Activated CD8-positive, alpha-beta memory T cell treated with anti-CD3 and anti-CD28 coated beads, Interleukin-2, amount 50 U/mL, for 4 hours (primary cell): ENCODE results near the gene MEGF11.
"Not testable (repeated sequence)": the region's sequence is repeated elsewhere in the genome, so short reads cannot be mapped to it uniquely, and the experiment has no call there.

ENCODE experiments used
- DNase-seq: peaks from one replicate; pipeline ENCODE4 v3.0.0-alpha.2; 2020

MEGF11 gene

DNA sequence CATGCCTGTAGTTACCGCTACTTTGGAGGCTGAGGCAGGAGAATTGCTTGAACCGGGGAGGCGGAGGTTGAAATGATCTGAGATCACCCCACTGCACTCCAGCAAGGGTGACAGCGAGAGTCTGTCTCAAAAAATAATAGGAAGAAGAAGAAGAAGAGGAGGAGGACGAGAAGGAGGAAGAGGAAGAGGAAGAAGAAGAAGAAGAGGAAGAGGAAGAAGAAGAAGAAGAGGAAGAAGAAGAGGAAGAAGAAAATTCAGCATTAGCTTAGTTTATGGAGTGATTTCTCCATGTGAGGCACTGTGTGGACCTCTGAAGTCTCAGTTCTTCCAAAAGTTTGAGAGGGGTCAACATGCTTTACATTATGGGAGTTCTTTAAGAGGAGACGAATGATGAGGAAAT lies 17.4 kb upstream of the MEGF11 start:
- DNase-seq = no peak

DNA sequence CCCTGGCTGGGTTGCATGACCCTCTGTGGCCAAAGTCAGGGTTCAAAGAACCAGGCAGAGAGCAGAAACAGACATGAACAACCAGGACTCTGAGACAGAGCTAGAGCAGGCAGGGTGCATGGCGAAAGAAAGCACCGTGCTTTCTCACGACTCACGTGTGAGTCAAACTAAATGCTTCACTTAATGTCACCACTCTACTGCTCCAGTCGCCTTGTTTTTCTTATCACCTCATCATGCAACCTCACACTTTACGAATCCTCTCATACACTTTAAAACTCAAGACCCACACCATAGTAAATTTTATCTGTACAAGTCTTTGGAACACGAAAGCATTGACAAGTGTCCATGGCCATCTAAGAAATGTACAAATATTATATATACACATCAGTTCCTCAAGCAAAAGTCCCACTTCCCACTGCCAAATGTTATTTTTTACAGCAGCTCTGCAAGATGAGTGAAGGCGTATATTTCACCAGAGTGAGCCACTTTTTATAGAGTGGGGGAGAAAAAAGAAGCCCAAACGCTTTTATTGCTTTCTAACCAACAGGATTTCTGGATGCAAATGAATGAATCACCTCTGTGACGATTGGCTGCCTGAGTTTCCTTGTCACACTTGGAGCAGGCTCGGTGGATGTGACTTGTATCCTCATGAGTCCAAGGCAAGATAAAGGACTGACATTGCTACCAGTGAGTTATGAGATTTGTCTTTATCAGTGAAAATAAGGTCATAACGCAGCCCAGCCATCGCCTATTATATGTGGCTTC lies 16.0 kb upstream of the MEGF11 start:
- DNase-seq = no peak

DNA sequence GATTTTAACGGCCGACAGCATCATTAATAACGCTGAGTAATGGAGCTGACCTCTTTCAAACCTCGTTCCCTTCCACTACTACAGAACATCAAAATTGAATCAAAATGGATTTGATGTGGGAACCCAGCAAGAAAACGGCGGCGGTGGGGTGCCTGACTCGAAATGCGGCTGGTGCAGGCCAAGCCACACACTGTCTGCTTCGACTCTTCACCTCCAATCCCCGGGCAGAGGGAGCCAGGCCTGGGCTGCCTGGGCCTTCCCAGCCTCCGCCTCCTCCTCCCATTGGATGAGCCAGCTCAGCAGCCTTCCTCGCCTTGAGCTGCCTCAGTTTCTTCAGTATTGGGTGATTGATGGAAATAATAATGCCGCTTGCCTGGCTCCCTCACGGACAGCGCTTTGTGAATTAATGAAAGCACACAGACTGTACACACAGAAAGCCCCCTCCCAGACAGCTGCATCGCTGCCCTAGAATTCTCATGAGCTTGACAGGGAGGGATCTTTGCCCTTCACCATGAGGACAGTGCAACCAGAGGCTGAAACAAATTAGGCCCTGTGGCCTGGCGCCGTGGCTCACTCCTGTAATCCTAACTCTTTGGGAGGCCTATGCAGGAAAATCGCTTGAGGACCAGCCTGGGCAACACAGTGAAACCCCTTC lies 11.4 kb upstream of the MEGF11 start:
- DNase-seq = no peak

DNA sequence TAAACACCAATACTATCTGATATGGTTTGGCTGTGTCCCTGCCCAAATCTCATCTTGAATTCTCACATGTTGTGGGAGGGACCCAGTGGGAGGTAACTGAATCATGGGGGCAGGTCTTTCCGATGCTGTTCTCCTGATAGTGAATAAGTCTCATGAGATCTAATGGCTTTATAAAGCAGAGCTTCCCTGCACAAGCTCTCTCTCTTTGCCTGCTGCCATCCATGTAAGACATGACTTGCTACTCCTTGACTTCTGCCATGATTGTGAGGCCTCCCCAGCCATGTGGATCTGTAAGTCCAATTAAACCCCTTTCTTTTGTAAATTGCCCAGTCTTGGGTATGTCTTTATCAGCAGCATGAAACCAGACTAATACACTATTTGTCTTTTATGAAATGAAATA lies 9.3 kb upstream of the MEGF11 start:
- DNase-seq = not testable (repeated sequence)

DNA sequence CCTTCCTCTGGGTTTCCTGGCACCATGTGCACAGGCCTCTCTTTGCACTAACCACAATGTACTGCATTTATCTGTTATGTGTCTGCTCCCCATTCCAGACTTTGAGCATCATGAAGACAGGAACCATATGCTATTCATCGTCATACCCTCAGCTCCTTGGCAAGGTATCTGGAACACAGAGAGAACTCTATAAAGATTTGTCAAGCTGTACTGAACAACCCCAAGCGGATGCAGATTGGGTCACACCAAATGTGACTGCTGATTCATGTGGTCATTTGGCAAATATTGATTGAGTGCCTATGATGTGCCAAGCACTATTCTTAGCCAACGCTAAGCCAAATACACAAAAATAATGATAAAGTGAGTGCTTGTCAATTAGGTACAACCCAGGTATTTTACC lies 7.5 kb upstream of the MEGF11 start:
- DNase-seq = no peak

DNA sequence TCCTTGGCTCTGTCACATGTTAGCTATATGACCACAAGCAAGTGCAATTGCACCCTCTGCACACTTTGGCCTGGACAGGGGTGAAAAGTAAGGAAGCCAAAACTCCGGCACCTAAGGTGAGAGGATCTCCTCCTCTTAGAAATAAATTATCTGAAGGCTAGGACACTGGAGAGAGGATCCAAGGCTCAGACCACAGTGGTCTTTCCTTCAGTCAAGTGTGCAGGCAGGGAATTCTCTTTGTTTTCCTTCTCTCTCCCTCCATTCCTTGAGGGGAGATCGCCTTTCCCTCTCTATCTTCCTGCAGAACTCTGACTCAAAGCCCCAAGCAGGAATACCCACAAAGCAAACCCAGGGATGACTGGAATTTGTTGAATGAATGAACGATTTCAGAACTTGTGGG lies 3.1 kb upstream of the MEGF11 start:
- no peak for DNase-seq

DNA sequence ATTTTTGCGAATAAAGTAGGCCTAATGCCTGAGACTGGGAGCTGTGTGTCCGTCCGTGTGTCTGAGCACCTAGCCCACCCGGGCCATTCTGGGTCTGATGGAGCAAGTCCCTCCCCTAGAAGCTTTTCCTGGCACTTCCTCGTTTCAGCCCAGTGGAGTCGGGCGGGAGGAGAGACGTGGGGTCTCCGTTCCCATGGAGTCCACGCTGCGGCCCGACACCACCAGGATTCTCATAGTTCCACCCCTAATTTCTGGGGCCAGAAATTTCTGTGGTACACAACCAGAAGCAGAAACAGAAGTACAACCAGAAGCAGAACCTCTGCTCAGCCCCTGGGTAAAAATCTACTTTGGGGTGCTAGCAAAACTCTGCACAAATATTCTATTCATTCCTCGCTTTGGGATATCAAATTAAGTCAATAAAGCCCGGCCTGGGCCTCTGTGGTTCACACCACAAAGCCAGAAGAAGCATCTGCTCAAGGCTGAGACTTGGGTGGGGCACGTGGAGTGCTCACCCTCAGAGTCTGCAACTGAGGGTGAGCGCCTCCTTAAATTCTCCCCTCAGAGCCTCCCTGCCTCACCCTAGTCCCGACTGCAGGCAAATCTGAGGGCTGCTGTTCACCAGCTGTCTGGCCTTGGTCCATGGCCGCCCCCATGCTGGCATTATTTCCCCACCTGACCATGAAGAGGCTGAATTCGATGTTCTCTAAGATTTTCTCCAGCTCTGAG lies 1.6 kb upstream of the MEGF11 start:
- DNase-seq = no peak

DNA sequence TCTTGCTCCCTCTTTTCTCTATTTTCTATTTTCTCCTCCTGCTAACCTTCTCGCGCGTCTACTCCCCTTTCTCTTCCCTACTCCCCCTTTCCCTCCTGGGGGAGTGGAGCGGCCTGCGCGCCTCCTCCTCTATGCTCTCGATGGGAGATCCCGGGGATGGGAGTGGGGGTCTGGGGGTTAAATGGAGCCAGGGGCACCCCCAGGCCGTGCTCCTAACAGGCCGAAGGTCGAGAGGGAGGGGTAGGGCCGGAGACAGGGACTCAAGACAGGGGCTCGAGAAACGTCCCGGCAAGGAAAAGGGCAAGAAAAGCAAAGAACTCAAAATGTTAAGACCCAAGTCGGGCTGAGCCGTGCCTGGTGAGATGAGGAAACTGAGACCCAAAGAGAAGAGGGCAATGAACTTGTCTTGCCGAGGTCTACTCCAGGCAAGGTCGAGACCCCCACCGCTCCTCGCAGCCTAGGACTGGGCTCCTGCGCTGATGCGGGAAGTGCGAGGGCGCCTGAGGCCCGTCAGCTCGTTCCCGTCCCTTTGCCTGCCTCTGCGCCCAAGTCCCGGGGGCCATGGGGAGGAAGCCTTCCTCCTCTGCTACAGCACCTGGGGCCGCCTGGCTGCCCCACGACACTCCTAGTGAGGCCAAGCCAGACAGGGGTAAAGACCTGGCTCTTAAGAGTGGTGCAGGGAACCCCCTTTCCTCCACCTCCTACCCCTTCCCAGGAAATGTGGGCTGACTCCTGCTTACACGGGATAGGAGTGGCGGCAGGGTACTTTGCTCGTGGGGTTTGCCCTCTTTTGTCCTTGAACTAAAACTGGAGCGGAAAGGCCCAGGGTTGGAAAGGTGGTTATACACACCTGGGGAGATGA lies 770 bp upstream of the MEGF11 start:
- no peak for DNase-seq

DNA sequence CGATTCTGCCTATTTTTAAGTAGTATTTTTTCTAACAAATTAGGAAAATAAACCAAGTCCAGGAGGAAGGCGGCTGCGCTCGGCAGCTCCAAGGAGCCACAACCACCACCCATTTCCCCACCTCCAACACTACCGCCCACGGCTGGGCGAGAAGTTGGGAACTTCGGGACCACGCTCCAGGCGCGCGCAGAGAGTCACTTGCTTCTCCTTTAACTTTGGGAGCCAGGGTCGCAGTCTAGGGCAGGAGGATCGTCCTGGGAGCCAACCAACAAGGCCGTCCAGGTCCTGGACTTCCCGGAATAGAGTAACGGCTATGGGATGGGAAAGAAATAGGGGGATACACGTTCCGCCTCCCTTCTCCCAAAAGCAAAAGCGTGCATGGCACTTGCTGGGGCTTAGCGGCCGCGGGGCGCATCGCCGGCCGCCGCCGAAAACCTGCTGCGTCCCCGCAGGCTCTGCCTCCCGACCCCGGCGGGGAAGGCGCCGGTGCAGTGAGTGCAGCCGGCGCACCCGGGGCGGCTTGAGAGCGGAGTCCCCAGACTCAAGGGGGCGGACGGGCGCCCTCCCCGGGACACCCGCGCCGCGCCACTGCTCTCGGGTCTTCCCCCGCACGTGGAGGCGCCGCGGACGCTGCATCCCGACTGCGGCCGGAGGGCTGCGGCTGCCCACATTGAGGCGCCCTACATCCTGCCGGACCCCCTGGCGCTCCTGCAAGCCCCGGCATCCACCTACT lies 699 bp downstream of the MEGF11 start:
- DNase-seq = peak; percentile 17

DNA sequence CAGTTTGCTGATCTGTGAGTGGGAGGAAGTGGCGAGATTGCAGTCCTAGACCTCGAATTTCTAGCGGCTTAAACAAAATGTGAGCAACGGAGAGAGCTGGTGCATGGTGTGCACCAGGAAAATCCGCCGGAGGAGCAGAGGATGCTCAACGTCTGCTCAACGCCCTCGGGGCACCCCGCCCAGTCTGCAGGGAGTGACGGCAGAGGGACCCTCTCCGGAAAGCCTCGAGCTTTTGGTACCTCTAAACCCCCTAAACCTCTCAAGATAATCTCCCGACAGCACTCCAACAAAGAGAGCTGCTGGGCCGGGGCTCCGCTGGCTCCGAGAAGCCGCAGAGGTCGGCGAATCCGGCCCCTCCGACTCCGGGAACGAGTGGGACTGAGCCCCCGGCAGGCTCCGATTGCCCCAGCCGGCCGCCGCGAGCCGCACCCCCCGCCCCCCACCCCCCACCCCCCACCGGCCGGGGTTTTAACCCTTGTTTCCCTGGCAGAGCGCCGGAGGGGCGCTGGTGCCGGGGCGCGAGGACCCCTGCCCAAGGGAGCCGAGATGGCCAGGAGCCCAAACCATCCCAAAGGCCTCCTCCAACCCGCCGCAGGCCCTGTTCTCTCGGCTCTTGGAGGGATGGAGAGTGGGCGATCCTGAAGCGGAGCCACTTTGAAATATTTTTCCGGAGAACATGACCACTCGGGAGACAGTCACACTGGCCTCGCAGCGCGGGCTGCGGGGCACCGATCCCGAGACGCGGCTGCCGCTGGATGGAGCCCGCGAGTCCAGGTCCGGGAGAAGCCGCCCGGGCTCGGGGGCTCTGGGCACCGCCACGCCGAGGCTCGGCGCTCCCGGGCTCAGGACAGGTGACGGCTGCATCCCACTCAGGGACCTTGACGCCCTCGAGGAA lies 1.5 kb downstream of the MEGF11 start:
- peak; percentile 47 for DNase-seq

DNA sequence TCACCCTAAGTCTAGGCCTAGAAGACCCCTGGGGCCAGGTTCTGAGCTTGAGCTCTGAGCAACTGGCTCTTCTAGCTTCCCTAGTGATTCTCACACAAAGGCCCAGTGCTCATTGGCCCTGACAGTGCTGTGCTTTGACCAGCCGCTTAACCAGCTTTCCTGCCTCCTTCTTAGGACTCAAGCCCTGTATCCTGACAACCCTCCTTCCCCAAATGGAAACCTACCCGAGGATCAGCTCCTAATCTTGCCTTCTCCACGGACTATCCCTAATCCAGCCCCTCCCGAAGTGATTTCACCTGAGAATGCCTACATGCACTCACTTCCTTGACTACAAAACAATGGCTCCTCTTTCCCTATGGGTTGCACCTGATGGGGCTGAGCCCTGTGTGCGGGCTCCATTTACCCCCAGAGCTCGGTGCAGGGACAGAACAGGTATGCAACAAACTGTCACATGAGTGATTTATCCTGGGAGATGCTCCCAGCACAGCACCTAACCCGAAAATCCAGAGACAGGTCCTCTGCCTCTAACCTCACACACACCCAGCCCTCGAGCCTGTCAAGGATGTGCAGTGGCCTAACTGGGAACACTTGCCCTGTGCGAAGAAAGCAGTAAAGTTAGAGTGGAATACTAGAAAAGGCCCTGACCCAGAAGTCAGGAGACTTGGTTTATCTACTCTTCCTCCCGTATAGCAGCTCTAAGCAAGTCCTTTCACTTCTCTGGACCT lies 2.3 kb downstream of the MEGF11 start:
- no peak for DNase-seq

DNA sequence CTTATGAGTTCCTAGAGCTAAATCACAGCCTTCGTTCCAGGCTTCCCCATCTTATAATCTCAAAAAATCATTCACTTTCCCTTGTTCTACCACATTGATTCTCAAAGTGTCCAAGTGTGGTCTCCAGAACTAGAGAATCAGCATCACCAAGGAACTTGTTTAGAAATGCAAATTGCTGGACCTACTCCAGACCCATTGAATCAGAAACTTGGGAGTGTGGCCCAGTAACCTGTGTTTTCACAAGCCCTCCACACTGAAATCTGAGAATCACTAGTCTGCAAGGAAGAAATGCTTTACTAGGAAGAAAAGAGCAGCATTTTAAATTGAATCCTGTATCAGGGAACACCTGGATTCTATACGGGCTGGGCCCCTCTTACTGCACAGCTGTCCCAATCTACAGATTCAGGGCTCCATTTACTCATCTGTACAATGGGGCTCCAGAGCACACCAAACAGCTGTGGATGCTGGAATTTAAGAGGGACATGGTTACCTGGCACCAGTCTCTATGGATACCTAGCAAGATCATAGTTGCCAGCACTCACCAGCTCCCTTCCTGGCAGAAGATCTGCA lies 3.9 kb downstream of the MEGF11 start:
- no peak for DNase-seq

DNA sequence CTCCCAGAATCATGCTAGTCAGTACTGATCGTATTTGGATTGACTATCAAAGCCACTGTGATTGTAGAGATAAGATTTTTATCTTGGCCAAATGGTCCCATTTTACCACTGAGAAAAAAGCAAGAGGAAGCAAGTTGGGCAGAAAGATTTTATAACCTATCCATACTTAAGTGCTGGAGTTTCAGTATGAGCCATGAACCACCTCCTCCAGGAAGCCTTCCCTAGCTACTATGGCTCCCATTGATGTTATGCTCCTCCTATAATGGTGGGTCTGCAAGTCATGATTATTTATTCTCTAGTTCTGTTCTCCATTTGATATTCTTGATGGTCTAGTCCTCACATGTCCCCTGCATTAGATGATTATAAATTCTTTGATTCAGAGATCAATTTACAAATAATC lies 6.6 kb downstream of the MEGF11 start:
- no peak for DNase-seq

DNA sequence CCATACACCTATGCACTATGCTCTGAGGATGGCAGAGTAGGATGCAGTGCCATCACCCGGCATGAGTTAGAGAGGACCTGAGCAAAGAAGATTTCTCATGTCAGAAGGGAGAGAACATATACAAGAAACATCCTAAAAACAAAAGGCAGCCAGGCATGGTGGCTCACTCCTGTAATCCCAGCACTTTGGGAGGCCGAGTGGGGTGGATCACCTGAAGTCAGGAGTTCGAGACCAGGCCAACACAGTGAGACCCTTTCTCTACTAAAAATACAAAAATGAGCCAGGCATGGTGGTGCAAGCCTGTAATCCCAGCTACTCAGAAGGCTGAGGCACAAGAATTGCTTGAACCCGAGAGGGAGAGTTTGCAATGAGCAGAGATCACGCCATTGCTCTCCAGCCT lies 7.7 kb downstream of the MEGF11 start:
- DNase-seq = not testable (repeated sequence)

DNA sequence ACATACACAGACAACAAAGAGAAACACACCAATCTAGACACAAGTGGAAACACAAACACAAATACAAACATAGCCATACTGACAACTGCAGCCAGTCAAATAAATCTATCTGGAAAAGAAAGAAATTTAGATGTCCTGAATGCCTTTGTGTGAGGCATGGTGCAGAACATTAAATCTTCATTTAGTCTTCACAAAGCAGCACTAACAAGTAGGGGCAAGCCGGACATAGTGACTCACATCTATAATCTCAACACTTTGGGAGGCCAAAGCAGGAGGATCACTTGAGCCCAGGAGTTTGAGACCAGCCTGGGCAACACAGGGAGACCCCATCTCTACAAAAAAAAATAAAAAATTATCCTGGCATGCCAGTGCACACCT lies 11.7 kb downstream of the MEGF11 start:
- DNase-seq = no peak

DNA sequence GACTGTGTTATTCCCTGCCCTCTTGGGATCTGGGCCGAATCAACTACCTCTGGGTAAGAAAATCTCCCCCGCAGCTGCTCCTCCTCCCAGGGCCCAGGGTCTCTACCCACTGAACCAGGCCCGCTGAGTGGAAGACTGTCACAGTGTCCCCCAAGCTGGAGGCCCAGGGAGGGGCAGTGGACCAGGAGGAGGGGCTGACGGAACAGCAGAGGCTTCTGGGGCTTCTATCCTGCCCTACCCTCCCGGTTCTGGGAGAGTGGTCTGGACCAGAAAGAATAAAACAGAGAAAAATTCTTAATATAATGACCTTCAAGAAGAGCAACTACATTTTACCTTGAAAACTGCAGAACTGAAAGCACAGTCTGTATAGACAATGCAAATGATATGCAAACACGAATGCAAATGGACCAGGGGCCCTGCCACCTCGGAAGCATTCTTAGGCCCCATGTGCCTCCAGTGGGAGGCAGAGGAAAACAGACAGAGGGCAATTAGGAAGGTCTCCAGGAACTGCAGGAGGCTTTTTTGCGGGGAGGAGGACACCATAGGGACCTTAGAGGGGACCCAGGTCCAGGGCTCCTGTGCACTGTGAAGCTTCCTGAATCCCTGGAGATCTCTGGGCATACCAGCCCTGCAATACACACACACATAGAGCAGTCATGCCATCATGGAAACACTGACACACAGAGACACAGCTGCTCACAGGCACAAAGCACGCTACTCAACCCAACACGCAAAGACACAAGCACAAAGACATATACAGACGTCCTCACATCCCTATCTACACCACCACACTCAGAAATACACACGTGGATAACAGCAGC lies 12.3 kb downstream of the MEGF11 start:
- DNase-seq = no peak

DNA sequence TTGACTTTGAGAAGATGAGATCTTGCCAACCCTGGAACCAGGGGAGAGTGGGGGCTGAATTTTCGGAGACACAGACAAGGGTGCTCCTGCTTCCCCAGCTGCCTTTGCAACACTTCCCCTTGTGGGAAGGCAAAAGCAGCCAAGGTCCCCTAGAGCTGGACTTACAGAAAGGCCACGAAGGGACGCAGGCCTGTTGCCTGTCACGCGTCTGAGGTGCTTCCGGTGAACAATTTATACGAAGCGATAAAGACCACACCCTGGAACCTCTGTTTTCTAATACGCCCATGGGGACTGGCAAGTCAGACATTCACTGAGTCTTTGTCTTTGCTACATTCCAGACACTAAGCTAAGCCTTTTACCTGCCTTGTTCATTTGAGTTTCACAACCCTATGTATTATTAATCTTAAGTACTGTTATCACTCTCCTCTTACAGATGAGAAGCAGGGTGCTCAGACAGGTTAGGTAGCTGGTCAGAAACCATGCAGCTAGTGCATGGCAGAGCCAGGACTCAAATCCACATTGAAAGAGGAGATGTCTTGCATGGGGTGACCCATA lies 13.2 kb downstream of the MEGF11 start:
- DNase-seq = no peak

DNA sequence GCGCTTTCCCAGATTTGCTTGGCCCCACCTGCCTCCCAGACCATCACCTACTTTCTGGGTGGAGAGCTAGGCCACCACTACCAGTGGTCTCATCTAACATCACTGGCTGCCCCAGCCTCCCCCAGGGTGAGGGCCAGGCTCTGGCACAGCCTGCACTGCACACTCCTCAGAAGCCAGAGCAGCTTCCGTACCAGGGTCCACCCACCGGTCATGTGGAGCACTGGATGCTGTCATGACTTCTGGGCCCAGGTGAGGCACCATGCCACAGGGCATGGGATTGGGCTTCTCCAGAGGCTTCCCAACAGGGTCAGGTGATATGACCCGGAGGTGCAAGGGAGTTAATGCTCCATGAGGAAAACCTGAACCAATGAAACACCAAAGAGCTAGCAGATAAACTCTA lies 14.0 kb downstream of the MEGF11 start:
- DNase-seq = no peak

DNA sequence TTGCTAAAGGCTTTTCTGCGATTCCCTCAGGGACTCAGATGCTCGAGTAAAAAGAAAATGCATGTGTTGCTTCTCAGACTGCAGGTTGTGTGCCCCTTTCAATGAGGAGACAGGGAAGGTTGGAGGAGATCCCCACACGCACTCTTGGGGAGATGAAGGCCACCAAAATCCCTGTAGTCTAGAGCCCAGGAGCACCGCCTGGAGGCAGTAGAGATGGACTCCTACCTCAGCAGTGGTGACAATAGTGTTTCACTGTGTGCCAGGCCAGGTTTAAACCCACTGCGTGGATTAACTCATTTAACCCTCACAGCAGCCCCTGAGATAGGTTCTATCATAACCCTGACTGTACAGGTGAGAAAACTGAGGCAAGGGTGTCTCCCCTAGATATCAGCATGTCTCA lies 15.2 kb downstream of the MEGF11 start:
- no peak for DNase-seq
